NCI-H2196 (cell line): Measurements from ENCODE around the gene PLCB1.
"Not testable (repeated sequence)": the region's sequence is repeated elsewhere in the genome, so short reads cannot be mapped to it uniquely, and the experiment has no call there.

Experiments
- DNase-seq: peaks from one replicate; lab custom pipeline; 2025; ENCODE audit not compliant: unreplicated experiment; lab: John Stamatoyannopoulos, UW

PLCB1 gene

DNA sequence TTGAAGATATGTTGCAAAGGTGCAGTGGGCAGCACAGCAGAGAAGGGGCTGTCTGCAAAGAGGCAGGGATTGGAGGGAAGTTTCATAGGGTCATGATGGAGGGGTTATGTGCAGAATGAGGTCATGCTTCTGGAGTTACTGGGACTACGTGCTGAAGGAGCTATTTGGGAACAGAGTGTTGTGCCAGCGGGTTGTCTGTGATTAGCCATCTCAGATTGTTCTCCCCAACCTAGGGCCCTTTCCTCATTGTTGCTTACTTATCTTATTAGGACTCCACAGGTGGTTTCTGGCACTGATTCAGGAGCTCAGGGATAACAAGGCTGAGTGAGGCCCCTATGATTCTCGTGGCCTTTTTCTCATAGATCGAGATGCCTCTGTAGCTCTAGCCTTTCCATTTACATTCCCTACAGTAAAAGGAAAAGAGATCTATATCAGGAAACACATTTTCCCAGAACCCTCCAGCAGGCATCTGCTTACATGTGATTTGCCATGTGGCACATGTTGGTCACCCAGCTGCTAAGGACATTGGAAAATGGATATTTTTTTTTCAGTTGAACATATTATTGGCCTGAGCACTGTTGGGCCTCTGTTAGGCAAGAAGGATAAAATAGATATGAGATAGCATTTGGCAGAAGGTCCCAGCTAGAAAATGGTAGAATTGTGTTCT is 507.2 kb downstream of the PLCB1 start:
- DNase-seq, result no peak

DNA sequence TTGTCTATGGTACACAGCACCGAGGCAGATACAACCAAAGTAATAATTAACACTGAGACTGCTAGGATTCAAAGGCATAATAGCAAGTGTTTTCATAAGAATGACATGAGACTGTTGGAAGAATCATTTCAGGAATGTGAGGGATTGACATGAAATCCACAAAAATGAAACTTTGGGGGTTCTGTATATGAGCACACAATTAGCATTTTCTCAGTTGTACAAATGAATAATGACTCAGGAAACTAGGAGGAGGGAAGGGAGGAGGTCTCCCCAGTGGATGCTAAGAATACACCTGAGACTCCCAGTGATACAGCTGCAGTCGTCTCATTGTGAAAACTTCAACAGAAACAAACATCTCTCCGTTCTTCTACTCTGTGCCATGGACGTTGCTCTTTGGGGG is 508.4 kb downstream of the PLCB1 start:
- DNase-seq, result no peak

DNA sequence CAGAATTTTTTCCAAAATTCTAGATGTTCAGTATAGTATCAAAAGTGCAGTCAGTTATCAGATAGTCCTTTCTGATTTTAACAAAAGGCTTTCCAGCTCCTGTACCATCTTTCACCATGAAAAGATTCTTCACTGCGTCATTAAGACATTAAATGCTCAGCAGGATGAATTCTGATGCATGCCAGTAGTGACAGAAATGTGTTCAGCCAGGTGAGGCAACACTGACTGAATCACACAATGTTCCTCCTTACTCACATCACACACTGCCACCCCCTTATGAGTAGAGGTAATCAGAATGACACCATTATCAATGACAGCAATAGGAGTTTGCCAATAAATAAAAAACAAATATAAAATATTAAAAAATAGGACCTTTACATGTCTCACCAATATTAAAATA is 510.2 kb downstream of the PLCB1 start:
- no peak for DNase-seq

DNA sequence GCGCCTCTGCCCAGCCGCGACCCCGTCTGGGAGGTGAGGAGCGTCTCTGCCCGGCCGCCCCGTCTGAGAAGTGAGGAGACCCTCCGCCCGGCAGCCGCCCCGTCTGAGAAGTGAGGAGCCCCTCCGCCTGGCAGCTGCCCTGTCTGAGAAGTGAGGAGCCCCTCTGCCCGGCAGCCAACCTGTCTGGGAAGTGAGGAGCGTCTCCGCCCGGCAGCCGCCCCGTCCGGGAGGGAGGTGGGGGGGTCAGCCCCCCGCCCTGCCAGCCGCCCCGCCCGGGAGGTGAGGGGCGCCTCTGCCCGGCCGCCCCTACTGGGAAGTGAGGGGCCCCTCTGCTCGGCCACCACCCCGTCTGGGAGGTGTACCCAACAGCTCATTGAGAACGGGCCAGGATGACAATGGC is 512.4 kb downstream of the PLCB1 start:
- DNase-seq, result not testable (repeated sequence)

DNA sequence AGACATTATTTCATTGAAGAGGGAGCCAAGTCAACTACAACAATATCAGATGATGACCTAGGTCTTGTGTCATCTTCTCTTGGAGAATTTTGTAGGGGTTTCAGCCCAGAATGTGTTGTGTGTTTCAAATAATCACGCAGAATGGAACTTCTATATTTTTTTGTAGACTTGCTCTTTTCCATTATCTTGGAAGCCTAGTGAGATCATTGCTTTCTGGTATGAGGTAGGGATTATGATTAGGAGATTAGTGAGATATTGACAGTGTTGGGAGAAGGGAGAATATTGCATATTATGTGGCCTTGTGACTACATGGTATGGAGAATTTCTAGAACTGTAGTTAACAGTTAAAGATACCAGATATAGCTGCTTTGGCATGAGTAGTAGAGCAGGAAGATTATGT is 513.3 kb downstream of the PLCB1 start:
- DNase-seq, result no peak

DNA sequence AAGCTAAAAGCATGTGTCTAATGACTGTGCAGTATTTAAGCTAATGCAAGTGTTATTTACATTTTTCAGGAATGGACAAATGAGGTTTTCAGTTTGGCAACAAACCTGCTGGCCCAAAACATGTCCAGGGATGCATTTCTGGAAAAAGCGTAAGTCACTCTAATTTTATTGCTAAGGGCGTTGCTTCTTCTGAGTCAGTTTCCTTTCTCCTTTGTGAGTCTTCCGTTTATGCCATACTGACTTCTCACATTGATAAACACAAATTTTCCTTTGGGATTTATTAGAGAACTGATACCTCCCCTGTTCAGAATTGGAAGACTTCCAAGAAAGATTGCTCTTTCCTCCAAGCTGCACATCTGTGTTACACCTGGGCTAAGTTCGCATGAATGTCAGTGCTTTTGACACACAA is 514.0 kb downstream of the PLCB1 start:
- no peak for DNase-seq

DNA sequence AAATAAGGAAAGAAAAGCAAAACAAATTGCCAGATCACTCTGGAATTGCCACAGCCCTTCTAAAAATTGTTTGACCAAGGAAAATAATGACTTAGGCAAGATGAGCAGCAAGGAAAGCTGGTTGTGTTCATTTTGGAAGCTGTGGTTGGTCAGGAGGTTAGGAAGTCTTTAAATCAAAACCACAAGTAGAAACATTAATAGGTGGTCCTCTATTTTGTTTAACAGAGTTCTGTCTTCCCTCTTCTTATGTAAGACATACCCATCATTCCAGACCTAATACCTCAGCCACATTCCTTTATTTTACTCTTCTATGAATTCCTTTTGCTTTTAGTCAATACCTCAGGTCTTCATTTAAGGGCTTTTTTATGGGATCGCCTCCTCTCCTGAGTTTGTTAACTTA is 514.6 kb downstream of the PLCB1 start:
- DNase-seq, result no peak

DNA sequence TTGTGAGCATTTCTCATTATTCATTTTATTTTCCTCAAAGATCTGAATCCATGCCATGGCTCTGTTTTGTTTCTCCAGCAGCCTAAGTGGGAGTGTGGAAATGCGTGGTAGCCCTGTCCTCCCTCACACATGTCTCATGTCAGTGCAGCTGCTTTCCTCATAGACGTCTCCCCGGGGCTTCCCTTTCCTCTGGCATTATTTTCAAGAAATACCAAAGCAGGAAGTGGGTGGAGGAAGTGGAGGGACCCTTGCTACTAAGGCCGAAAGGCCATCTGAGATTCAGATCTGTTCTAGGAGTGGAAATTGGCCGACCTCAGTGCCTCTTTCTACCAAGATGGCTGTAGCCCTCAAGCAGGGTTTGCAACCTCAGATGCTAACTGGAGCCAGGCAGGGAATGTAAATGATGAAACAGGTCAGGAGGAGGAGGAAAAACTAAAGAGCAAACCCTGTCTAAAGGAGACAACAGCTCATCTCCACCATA is 515.9 kb downstream of the PLCB1 start:
- DNase-seq, result no peak

DNA sequence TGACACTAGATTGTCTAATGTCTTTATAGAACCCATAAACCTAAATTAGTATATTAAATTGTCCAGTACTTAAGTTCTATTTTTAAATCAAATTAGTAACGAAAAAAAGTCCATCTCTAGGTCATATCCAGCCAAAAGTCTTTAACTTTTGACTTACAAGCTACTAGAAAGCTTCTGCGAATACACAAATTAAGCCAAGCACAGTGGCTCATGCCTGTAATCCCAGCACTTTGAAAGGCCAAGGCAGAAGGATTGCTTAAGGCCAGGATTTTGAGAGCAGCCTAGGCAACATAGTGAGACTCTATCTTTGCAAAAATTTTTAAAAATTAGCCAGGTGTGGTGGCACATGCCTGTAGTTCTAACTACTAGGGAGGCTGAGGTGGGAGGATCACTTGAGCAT is 516.4 kb downstream of the PLCB1 start:
- no peak for DNase-seq

DNA sequence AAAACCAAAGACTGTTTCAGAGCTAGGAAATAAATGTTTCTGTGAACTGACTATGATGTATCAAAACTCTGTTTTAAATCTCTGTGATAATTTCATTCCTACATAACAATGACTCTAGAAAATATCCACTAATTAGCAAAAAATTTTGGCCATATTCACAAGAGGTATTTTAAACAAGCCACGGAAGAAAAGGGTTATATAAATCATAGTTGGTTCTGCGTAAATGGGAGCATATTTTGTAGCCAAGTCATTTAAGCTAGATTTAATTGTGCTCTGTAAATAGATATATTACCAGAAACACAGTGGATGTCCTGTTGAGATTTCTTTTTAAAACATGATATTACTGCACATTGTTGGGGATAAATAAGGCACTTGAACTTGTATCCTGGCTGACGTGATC is 520.3 kb downstream of the PLCB1 start:
- no peak for DNase-seq

DNA sequence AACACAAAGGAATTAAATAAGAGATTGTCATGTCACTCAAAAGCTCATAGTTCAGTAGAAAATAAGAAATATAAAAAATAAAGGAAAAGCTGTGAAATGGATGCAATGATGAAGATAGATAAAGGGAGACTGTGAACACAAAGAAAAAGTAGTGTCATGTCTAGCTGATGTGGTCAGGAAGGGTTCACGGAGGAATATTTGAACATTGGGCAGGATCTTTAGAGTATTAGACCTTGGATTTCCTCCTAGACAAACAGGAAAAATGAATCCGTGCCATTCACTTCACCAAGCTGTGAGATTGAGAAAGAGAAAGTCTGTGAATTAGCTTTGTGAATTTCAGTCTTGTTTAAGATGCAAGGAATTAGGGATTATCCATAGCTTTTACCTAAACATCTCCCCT is 522.4 kb downstream of the PLCB1 start:
- DNase-seq, result no peak

DNA sequence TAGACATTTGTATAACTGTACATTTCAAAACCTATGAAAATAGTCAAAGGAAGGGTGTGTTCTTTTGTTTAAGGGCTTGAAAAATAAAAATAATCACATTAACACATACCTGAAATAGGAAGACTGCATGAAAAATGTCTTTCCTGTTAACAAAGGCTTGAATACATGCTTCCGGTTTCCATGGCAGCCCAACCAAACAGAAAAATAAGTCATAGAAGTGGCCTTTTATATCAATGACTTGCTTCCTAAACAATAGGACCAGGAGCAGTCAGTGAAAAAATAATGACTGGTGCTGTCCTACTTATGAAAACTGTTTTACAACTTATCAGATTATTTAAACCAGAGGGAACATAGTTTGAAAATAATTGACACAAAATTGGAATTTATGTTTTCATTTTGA is 524.3 kb downstream of the PLCB1 start:
- no peak for DNase-seq

DNA sequence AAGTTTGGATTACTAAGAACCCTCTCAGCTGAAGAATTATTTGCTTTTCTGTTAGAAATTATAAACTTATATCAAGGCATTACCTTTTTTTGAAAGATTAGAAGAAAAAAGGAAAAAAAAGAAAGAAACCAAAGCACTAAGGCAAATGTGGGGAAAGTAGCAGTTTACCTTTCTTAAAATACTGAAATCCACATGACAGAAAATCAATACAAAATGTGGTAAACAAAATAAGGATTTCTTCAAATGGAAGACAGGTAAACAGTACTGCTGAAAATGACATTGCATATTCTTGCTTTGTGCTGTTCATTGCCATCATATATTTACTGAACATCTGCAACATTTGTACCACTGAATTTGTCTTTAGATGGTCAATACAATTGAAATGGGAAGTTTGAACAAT is 525.6 kb downstream of the PLCB1 start:
- DNase-seq, result no peak

DNA sequence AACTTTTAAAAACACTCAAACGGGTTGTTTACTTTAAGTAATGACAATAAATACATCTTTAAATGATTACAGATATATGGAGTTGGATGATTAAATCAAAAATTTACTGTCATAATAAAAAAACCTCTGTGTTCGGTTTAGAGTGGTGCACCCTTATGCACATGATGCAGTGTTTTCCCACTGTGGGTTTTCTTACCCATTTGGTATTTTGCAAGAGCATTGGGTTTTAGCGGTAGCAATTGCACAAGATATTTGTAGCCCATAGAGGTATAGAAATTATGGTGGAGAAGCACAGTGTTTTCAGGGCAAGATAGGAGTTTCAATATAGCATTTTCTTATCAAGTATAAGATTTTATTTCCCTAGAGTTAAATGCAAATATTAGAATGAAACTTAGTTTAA is 526.0 kb downstream of the PLCB1 start:
- DNase-seq, result no peak

DNA sequence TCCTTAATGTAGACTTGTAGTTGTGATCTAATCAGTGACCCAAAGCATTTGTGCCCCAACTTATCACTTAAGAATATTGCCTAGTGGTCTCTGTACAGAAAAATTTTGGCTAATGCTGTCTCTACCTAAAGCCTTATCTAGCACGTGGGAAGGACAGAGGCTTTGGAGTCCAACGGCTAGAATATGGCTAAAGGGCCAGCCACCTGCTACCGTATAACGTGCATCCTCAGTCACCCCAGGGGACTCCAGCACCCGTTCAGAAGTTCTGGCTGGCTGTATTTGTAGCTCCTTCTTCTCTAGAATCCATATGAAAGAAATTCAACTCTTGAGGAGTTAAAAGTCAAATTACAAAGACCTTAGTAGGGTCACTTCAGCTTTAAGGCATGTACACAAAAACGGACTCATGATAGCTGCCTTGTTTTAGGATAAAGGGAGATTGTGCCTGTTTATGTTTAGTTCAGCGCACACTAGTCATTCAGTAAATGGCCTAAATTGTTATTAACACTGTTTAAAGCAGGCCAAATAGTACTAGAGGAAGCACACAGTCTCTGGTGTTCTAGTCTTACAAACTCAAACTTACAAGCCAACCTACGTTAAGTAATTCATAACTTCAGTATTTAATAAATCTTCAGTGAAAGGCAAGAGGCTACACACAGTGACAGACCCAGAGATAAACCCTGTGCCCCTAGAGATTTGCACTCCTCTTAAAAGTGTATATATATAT is 529.3 kb downstream of the PLCB1 start:
- DNase-seq, result no peak

DNA sequence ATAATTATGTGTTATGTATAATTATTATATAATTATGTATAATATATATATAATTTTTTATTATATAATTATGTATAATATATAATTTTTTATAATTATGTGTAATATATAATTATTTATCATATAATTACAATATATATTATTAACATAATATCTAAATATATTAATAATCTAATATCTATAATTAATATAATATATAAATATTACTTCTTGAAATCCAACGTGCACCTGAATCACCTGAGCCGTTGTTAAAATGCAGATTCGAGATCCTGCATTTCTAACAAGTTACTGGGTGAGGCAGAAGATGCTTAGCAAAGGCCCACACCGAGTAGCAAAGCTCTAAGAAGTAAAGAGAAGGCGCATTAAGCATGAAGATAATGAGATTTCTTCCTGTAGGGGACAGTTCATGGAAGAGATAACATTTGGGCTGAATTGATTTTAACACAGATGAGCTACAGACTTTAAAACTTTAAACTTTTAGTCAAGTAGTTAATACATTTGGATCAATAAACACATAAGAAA is 530.4 kb downstream of the PLCB1 start:
- no peak for DNase-seq

DNA sequence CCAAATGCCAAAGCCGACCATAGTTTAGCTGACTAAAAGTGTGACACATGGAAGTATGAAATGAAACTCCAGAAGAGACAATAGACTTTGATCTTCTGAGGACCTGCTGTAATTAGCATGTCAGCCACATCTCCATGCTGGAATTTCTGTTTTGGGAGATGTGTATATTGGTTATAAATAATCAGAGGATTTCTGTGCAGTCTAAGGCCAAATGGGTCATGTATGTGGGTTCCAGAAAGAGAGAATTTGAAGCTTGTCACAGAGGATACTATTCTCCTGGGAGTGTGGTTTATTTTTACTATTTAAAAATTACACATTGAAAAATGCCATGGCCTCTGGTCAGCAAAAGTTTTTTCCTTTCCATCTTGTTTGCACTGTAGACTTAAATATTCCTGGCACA is 531.4 kb downstream of the PLCB1 start:
- no peak for DNase-seq

DNA sequence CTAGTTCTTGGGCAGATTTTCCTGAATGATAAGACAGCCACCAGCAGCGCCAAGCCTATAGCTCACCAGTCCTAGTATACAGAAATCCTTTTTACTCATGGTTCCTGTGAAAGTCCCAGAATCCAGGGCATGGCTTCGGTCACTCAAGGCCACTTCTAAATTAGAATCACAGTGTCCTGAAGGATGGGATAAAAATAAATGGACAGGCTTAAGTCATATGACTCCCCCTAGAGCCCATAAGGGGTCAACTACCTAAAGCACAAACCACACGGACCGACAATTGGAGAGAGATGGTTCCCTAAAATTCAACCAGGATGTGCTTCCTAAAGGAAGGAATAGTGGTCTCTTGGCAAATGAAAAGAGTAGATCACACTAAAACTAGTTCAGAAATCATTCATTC is 532.7 kb downstream of the PLCB1 start:
- no peak for DNase-seq

DNA sequence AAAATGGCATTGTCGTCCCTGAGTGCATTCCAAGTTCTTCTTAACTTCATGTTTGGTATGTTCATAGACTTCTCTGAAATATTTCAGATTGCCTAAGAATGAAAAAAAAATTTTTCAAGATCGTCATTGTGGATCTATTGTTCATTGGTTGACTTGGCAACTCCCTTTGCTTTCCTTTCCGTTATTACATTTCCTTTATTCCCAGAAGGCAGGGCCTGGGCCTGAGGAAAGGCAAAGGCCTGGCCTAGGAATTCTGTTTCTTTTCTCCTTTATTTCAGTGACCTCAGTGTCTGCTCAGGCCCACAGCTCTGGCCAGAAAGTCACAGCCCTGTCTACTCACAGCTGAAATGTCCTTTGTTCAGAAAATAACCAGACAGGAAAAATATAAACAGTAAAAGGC is 535.2 kb downstream of the PLCB1 start:
- DNase-seq, result no peak

DNA sequence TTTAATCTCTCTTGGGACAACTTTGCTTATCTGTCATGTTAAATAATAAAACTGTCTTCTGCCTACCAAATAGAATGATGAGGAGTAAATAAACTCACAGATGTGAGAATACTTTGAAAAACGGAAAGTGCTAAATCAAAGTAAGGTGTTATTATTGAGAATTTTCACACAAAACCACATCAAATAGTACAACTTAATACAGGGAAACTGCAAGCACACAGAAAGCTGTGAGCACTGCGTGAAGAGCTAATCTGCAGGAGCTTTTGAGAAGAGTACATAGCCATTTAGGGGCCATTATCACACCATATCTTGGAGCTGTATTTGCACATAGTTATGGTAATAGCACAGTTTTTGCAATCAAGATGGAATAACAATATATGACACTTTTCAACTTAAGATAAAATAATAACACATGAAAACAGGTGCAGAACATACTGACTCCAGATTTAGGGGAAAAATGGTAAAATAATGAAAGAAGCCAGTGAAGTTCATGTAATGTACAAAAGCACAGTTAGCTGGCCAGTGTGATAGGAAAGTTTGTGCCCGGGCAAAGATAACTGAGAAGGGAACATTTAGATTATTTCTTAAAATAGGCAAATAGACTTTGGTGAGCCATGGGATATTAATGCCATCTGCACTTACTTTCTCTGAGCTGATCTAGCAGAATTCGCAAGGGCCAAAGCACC is 538.3 kb downstream of the PLCB1 start:
- DNase-seq, result no peak

DNA sequence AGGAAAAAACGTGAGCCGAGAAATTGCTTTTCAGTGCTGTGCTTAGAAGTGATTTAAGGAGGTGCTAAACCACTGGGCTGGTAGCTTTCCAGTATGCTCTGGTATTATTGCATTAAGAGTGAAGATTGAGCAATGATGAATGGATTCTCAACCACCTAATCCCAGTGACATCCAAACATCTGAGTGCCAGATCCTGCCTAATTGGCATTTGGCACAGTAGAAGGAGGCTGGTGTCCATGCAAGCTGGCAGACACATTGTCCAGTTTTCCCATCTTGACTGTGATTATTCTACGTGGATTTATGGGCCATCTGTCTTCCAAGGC is 538.8 kb downstream of the PLCB1 start:
- no peak for DNase-seq

DNA sequence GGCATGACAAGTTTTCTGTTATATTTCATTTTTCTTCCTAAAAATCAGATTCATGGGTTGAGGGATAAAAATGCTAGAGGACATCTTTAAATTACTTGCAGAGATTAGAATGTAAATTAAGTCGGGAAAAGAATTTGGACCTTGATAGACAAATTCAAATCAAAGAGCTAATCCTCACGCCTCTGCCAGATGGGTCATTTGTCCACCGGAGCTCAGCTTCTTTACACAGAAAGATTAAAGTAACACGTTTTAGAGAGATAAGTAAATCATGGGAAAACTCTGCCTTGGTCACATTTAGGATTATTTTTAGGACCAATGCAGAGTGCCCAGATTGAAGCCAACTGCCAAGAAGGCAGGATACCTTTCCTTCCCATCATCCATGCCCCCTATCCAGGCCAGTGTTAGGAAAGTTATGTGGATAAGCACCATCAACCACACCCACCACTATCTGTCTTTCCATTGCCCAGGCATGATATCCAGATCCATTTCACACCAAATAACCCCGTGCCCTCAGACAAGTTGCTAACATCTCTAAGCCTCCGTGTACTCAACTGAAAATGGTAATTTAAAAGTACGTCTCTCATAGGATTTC is 539.4 kb downstream of the PLCB1 start:
- DNase-seq, result no peak
